HFF-Myc (cell line): ENCODE measurements around the gene CBX7.

Experiments used
- DNase-seq: peaks from one replicate; pipeline ENCODE4 v3.0.0-alpha.2; 2011; ENCODE audit warnings: low read depth; ENCODE audit errors: extremely low read depth
- H3K4me3 ChIP-seq: replicated peaks from 2 replicates; pipeline ENCODE4 v1.5.1; 2011; ENCODE audit warnings: low read depth, mild to moderate bottlenecking, control low read depth, low read length
- TF ChIP-seq, protein P1 (sequence below): IDR thresholded peaks from 2 replicates; pipeline ENCODE4 v1.5.1; 2012; ENCODE audit warnings: mild to moderate bottlenecking, low read depth, low read length, control low read depth; ENCODE audit errors: missing control alignments

CBX7 gene

DNA sequence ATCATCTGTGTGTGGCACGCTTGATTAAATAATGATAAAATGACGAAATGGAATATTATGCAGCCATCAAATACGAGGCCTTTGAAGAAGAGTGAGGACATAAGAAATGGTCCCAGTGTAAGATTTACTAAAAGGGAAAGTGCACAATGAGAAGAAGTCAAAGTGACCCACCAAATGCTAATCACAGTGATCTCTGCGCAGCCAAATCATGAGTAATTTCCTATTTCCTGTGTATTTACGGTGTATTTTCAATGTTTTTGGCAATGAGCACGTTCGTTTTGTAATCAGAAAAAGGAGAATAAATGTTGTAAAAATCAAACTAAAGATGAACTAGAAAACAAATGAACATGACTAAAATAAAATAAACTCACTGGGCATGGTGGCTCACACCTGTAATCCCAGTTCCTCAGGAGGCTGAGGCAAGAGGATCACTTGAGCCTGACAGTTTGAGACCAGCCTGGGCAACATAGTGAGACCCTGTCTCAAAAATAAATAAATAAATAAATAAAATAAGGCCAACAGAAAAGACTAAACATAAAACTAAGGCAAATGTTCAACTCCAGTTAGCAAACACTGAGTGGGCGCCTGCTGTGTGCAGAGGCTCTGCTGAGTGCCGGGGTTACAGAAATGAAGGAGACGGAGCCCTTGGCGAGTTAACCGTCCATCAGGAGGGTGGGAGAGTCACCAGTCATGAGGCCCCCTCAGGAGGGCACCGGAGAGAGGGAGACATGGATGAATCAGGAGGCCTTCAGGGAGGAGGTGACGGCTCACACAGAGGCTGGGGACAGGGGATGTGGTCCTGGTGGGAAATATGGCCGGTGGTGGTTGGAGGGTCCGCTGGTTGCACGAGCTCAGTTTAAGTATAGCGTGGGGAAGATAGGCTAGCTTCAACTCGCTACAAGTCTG, 26.0 kb upstream of the CBX7 start:
- H3K4me3 ChIP-seq = no peak overlapping the region
- DNase-seq = no peak
- TF ChIP-seq, protein P1, sequence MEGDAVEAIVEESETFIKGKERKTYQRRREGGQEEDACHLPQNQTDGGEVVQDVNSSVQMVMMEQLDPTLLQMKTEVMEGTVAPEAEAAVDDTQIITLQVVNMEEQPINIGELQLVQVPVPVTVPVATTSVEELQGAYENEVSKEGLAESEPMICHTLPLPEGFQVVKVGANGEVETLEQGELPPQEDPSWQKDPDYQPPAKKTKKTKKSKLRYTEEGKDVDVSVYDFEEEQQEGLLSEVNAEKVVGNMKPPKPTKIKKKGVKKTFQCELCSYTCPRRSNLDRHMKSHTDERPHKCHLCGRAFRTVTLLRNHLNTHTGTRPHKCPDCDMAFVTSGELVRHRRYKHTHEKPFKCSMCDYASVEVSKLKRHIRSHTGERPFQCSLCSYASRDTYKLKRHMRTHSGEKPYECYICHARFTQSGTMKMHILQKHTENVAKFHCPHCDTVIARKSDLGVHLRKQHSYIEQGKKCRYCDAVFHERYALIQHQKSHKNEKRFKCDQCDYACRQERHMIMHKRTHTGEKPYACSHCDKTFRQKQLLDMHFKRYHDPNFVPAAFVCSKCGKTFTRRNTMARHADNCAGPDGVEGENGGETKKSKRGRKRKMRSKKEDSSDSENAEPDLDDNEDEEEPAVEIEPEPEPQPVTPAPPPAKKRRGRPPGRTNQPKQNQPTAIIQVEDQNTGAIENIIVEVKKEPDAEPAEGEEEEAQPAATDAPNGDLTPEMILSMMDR = no peak

DNA sequence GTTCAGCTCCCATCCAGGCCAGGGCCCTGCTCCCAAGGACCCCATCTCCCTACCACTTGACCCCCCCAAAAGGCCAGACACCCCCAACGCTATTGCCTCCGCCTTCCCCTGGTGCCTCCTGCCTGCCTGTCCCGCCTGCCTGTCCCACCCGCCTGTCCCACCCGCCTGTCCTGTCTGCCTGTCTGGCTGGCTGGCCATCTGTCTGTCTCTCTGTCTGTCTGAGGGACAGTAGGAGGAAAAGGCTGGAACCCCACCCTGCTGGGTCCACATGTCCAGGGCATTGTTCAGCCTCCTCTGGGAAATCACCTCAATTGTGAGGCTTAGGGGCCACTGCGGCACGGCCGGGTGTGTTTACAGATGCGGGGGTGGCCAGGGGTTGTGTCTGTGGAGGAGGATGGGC, 25.3 kb upstream of the CBX7 start:
- no peak for DNase-seq
- H3K4me3 ChIP-seq = no peak overlapping the region
- TF ChIP-seq, protein P1 = no peak

DNA sequence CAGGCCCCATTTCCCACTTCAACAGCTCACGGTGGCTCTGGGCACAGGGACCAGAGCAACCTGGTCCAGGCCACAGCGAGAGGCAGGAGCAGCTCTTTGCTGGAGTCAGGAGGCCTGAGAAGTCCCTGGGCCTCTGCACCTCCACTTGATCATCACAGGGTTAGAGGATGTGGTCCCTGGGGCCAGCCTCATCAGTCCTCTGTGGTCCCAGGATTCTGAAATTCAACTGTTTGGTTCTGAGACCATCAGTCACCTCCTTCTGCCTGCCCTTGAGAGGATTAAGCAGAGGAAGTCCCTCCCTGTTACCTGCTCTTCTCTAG, 24.9 kb upstream of the CBX7 start:
- no peak overlapping the region for H3K4me3 ChIP-seq
- TF ChIP-seq, protein P1 = no peak
- DNase-seq = no peak

DNA sequence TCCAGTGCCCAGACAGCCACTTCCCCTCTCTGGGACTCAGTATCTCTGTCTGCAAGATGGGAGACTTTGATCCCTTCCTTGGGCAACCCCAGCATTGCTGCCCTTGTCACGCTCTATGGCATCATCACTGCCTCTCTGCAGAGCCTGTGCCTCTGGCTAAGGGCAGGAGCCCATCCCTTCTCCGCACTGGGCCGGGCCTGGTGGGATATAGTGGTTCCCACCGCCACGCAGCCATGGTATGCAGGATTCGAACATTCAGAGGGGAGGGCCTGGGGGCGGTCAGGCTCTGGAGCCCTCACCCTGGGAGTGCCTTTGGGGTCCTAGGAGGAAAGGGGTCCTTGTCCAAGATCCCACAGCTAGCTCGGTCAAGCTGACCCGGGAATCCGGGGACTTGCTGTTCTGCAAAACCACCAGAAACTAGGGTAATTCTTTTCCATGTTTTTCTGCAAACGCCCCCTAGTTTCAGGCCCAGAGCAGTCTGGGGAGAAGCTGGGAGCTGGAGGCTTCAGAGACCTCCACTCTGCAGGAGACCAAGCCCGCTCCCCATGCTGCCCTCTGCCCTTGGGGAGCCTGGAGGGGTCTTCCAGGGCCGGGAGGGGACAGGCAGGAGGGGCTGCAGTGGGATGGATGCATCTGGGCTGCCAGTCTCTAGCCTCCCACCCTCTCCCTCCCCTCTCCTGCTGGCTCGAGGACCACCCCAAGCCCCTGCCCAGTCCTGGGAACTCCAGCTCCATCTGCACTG, 24.4 kb upstream of the CBX7 start:
- TF ChIP-seq, protein P1 = no peak
- no peak overlapping the region for H3K4me3 ChIP-seq
- no peak for DNase-seq

DNA sequence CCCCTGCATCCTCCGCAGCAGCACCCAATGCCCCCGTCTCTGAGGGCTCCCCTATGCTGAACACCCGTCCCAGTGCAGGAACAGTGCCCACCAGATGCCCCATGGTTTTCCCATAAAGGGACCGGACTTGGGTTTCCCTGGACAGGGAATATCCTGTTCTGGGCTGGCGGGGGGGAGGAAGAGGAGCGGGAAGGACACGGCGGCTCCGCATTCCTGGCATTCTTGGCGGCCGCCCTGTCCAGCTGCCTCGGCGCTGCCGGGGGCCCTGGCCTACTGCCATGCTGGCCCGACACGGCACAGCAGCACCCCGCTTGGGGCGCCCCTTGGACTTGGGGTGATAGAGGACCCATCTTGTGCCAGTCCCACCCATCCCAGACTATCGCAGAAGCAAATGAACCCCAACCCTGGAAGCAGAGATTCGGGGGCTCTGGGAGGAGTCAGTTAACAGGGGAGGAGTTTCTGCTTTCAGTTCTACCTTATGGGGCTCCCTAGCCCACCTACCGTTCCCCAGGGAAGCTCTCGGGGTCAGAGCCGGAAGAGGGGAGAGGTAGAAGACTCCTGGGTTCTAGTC, 23.7 kb upstream of the CBX7 start:
- no peak overlapping the region for H3K4me3 ChIP-seq
- DNase-seq = no peak
- TF ChIP-seq, protein P1 = no peak

DNA sequence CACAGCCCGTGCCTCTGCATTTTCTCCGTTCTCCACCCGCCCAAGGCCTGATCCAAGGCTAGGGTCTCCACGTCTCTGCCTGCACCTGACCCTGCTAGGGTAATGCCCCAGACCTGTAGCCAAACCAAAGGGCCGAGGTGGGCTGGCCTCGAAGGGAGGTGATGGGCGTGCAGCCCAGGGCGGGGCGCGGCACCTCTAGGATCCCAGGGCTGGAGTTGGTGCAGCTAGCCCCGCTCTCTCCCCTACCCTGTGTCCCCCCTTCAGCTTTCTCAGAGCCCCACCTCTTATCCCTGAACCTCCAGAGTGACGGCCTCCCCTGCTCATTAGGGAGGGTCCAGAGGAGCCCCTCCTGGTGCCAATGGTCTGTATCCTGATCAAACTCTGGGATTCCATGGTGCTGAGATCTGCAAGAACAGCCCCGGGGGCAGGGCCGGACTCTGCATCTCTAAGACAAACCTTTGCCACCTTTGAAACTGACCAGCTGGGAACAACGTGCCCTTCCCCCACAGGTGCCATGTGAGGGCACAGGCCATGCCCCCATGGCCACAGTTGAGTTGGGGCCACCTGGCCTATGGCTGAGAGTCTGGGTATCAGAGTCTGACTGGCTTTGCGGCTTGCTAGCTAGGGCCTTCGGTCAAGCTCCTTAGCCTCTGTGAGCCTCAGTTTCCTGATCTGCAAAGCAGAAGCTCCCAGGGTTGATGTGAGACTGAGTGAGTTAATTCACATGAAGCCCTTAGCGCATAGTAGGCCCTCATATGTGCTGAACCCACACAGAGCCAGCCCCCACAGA, 23.1 kb upstream of the CBX7 start:
- no peak overlapping the region for H3K4me3 ChIP-seq
- no peak for DNase-seq
- TF ChIP-seq, protein P1 = no peak
